ENCODE data around the gene PHLDB2. TPM values are rescaled to one million over a fixed set of nuclear protein-coding genes. Genes with fewer than 3 reads are reported as not detected.

The PHLDB2 gene
- total and polyA plus RNA-seq, 2 of the 13 experiments (the other 11 are each of a cell fraction or from before 2014, with no cell fraction given) = 8.4 to 23.6 TPM

DNA sequence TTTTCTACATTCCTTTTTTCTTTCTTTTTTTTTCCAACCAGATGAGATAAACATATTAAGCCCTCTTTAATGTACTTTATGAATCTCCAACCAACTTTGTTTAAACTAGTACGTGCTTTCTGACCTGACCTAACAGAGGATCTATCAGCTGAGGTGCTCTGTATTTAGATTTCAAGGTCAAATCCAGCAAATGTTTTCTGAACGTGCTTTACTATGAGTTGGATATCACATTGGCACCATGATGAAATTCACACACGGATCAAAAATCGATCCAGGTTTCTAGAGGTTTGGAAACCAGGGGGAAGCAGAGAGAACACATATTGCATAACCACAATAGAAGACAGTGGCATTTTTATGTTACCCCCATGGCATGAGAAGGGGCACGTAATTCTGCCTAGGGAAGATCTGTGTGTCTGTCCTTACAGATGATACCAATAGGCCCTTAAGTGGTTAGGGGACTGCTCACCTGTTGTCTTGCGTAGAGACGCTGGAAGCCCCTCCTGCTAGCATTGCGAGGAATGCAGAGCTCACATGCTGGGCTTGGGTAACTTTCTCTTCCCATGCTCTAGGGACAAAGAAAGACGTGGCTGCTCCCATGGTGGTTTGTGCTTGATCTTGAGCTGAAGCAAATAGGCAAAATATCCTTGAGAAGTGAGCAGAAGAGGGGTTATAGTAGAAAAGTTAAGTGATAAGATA lies 60.5 kb downstream of the PHLDB2 start:
- TF ChIP-seq HOXA9 (CRISPR knock-in tag; IDR thresholded peaks at IDR 0.05; ENCODE audit: borderline replicate concordance) = no peak
- TF ChIP-seq CREB1 (IDR thresholded peaks at IDR 0.05) = no peak
- no peak for TF ChIP-seq CREB1 (CRISPR knock-in tag; IDR thresholded peaks at IDR 0.05)
- 84% methylated on average over 9 of the region's 9 CpGs for WGBS (ENCODE audit: low lambda C conversion rate)
- intact Hi-C loops (cut with micrococcal nuclease; ENCODE audit: unreplicated experiment) = no loop called here
- Histone ChIP-seq H3K36me3 (replicated peaks in 1 of 2; ENCODE audit: control insufficient read depth in 1 of 2, insufficient read depth in 2 of 2, low read length in 2 of 2) (peaks cover 15 to 33% of the 10 kb centered on the region in 2 experiments), H4K20me1 (ENCODE audit: insufficient read depth, low read length) (no peaks in the 10 kb centered on the region), H3K9me3 (ENCODE audit: low read length) (no peaks in the 10 kb centered on the region), H3K4me3 (replicated peaks in 1 of 3; ENCODE audit: insufficient read depth in 1 of 3, low read depth in 2 of 3, low read length in 3 of 3) (no peak overlapping the region), H3K4me1 (ENCODE audit: insufficient read depth, low read length) (no peaks in the 10 kb centered on the region), H3K4me2 (ENCODE audit: low read depth, low read length) (no peak overlapping the region), H3K27me3 (ENCODE audit: control insufficient read depth in 1 of 2, insufficient read depth in 2 of 2, low read length in 2 of 2) (no peaks in the 10 kb centered on the region), H3K9ac (ENCODE audit: insufficient read depth, low read depth, low read length) (no peak overlapping the region), H2AFZ (ENCODE audit: low read length) (no peak overlapping the region), H3K79me2 (ENCODE audit: insufficient read depth, low read length) (no peaks in the 10 kb centered on the region), H3K27ac (ENCODE audit: extremely low read length, insufficient read depth, low read length) (no peak overlapping the region)
- no TSS peak for BruUV-seq (replicated peaks)
- ATAC-seq (no peak), FAIRE-seq (no peak), DNase-seq (ENCODE audit: low spot score) (no peak)
- ChIA-PET CTCF (ENCODE audit: low intra/inter-chr PET ratio, low total read pairs) (no interaction called here), POLR2A (no interaction called here)
- in situ Hi-C loops (cut with HindIII; ENCODE audit: extremely low pct_ligation_motif_present, low pct_unique_long_range_greater_than_20kb) = no loop called here

DNA sequence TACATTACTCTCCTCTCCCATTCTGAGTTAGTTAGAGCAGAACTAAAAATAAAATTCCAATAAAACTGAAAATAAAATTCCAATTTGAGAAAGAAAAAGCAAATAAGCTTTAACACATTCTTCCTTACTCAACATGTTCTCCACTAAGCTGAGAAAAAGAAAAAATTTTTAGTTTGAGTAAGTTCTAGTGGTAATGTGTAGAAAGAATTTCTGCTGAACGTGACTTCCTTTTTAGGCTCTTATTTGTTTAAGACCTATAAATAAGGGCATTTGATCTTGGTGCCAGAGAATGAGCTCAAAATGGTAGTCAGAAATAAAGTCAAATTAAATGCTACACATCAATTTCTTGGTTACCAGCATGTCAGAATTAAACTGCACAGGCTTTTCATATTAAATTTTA lies 62.1 kb downstream of the PHLDB2 start:
- WGBS (ENCODE audit: low lambda C conversion rate) = 100% methylated on average over 1 of the region's 1 CpG
- ATAC-seq (no peak), DNase-seq (ENCODE audit: low spot score) (no peak), FAIRE-seq (no peak)
- H3K4me3 ChIP-seq (replicated peaks in 1 of 3; ENCODE audit: insufficient read depth in 1 of 3, low read depth in 2 of 3, low read length in 3 of 3) = no peak overlapping the region
- ChIA-PET CTCF (ENCODE audit: low intra/inter-chr PET ratio, low total read pairs) (no interaction called here), POLR2A (no interaction called here)
- no peaks in the 10 kb centered on the region for H4K20me1 ChIP-seq (ENCODE audit: insufficient read depth, low read length)
- H3K4me2 ChIP-seq (ENCODE audit: low read depth, low read length) = no peak overlapping the region
- H3K4me1 ChIP-seq (ENCODE audit: insufficient read depth, low read length) = no peaks in the 10 kb centered on the region
- in situ Hi-C loops (cut with HindIII; ENCODE audit: extremely low pct_ligation_motif_present, low pct_unique_long_range_greater_than_20kb) = no loop called here
- no TSS peak for BruUV-seq (replicated peaks)
- H3K36me3 ChIP-seq (replicated peaks in 1 of 2; ENCODE audit: control insufficient read depth in 1 of 2, insufficient read depth in 2 of 2, low read length in 2 of 2) = peaks cover 16 to 38% of the 10 kb centered on the region in 2 experiments; a peak in 4 of 5 replicates
- H3K9me3 ChIP-seq (ENCODE audit: low read length) = no peaks in the 10 kb centered on the region
- no peaks in the 10 kb centered on the region for H3K79me2 ChIP-seq (ENCODE audit: insufficient read depth, low read length)
- H2AFZ ChIP-seq (ENCODE audit: low read length) = no peak overlapping the region
- no peak overlapping the region for H3K27ac ChIP-seq (ENCODE audit: extremely low read length, insufficient read depth, low read length)
- intact Hi-C loops (cut with micrococcal nuclease; ENCODE audit: unreplicated experiment) = no loop called here
- H3K27me3 ChIP-seq (ENCODE audit: control insufficient read depth in 1 of 2, insufficient read depth in 2 of 2, low read length in 2 of 2) = no peaks in the 10 kb centered on the region
- H3K9ac ChIP-seq (ENCODE audit: insufficient read depth, low read depth, low read length) = no peak overlapping the region
- TF ChIP-seq FIP1L1 (IDR thresholded peaks at IDR 0.05; ENCODE audit: borderline replicate concordance, insufficient read depth, low read depth, low read length) = no peak
- TF ChIP-seq, protein P1, sequence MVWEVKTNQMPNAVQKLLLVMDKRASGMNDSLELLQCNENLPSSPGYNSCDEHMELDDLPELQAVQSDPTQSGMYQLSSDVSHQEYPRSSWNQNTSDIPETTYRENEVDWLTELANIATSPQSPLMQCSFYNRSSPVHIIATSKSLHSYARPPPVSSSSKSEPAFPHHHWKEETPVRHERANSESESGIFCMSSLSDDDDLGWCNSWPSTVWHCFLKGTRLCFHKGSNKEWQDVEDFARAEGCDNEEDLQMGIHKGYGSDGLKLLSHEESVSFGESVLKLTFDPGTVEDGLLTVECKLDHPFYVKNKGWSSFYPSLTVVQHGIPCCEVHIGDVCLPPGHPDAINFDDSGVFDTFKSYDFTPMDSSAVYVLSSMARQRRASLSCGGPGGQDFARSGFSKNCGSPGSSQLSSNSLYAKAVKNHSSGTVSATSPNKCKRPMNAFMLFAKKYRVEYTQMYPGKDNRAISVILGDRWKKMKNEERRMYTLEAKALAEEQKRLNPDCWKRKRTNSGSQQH (CRISPR knock-in tag; IDR thresholded peaks at IDR 0.05; ENCODE audit: low read depth) = no peak
- TF ChIP-seq, protein P2, sequence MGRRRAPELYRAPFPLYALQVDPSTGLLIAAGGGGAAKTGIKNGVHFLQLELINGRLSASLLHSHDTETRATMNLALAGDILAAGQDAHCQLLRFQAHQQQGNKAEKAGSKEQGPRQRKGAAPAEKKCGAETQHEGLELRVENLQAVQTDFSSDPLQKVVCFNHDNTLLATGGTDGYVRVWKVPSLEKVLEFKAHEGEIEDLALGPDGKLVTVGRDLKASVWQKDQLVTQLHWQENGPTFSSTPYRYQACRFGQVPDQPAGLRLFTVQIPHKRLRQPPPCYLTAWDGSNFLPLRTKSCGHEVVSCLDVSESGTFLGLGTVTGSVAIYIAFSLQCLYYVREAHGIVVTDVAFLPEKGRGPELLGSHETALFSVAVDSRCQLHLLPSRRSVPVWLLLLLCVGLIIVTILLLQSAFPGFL (CRISPR knock-in tag; IDR thresholded peaks at IDR 0.05) = no peak
- TF ChIP-seq SMAD3 (CRISPR knock-in tag; IDR thresholded peaks at IDR 0.05) = no peak
